Activated CD8-positive, alpha-beta T cell treated with anti-CD3 and anti-CD28 coated beads for 36 hours (primary cell): Measurements from ENCODE around the gene COX6B2. TPM values are rescaled to one million over a fixed set of nuclear protein-coding genes. Genes with fewer than 3 reads are reported as not detected.

Source experiments
- ATAC-seq: fragments of 200-7000 bp; cut with Tn5 transposase; one replicate; pipeline ENCODE4 v1.10.0; 2021; ENCODE audit warnings: mild to moderate bottlenecking, moderate library complexity
- CTCF ChIA-PET: fragments of 350-600 bp; sonication (Branson Sonifier 250); formaldehyde crosslinking; loops from one replicate; lab custom pipeline; 2021; ENCODE audit warnings: antibody characterized with exemption; lab: Charles Lee
- POLR2A ChIA-PET: fragments of 350-600 bp; sonication (Branson Sonifier 250); formaldehyde crosslinking; loops from one replicate; lab custom pipeline; 2021; ENCODE audit warnings: antibody characterized with exemption; lab: Charles Lee
- DNase-seq: peaks from one replicate; pipeline ENCODE4 v3.0.0-alpha.2; 2020
- H3K27ac Mint-ChIP-seq: one replicate; pipeline ENCODE4 v1.8.0; 2021; ENCODE audit warnings: mild to moderate bottlenecking, mixed read lengths
- H3K27me3 Mint-ChIP-seq: one replicate; pipeline ENCODE4 v1.8.0; 2021; ENCODE audit warnings: mixed read lengths
- H3K36me3 Mint-ChIP-seq: one replicate; pipeline ENCODE4 v1.8.0; 2021; ENCODE audit warnings: low read depth, mixed read lengths
- H3K4me1 Mint-ChIP-seq: one replicate; pipeline ENCODE4 v1.8.0; 2021; ENCODE audit warnings: low read depth, mixed read lengths
- H3K4me3 Mint-ChIP-seq: one replicate; pipeline ENCODE4 v1.8.0; 2021; ENCODE audit warnings: mild to moderate bottlenecking, moderate library complexity, mixed read lengths
- H3K9me3 Mint-ChIP-seq: one replicate; pipeline ENCODE4 v1.8.0; 2021; ENCODE audit warnings: mixed read lengths
- CTCF ChIP-seq: fragments of 200-600 bp; IDR thresholded peaks from one replicate; pipeline ENCODE4 v1.8.0; 2022; ENCODE audit warnings: antibody characterized with exemption, mild to moderate bottlenecking
- intact Hi-C: fragments of 100-400 bp; cut with micrococcal nuclease; formaldehyde crosslinking; loops from one replicate; pipeline ENCODE4 v1.10.0; 2022
- total RNA-seq, 2 experiments: library from RNA; stranded (reverse); gene quantifications; one replicate each; pipeline ENCODE4 v1.2.3, GENCODE V29; 2021

COX6B2 gene
- total RNA-seq, 2 experiments from 2014 or later = not detected

GRCh38 chr19:55369653-55370304 lies 15.3 kb upstream of the COX6B2 start:
- H3K36me3 Mint-ChIP-seq = no peaks in the 10 kb centered on the region
- CTCF ChIA-PET = no interaction called here
- POLR2A ChIA-PET = interaction anchor here (1.1 to 8.1 kb wide), 2 partner anchors 14 to 15 kb away, joined by 4 to 37 read pairs; partner anchors contain the start of genes COX6B2 and TMEM238
- H3K4me3 Mint-ChIP-seq = peak overlapping the region; percentile 57
- peaks cover 15% of the 10 kb centered on the region for H3K4me1 Mint-ChIP-seq
- H3K27ac Mint-ChIP-seq = no peak overlapping the region
- ATAC-seq (peak; percentile 62), DNase-seq (peak; percentile 66)
- H3K27me3 Mint-ChIP-seq = peaks cover 43% of the 10 kb centered on the region
- intact Hi-C loops = no loop called here
- no peak for TF ChIP-seq CTCF
- H3K9me3 Mint-ChIP-seq = no peaks in the 10 kb centered on the region

- TF ChIP-seq CTCF = no peak
Measured at GRCh38 chr19:55368701-55369563, 14.4 kb upstream of the COX6B2 start.

GRCh38 chr19:55368106-55368505 lies 13.6 kb upstream of the COX6B2 start:
- Mint-ChIP-seq H3K4me3 (no peak overlapping the region), H3K27ac (no peak overlapping the region), H3K4me1 (peaks cover 11% of the 10 kb centered on the region), H3K27me3 (peaks cover 38% of the 10 kb centered on the region), H3K9me3 (no peaks in the 10 kb centered on the region), H3K36me3 (no peaks in the 10 kb centered on the region)
- no peak for ATAC-seq
- intact Hi-C loops = no loop called here
- ChIA-PET CTCF (interaction anchor here (1.4 kb wide), 1 partner anchor 136 kb away, joined by 3 read pairs; no protein-coding TSS in a partner anchor), POLR2A (interaction anchor here (0.9 to 8.1 kb wide), 2 partner anchors 12 to 15 kb away, joined by 3 to 37 read pairs; partner anchors contain the start of gene TMEM238)
- no peak for TF ChIP-seq CTCF
- no peak for DNase-seq

More at GRCh38 chr19:55368701-55369563, 14.4 kb upstream of the COX6B2 start:
- Mint-ChIP-seq H3K27ac (no peak overlapping the region), H3K4me1 (peaks cover 15% of the 10 kb centered on the region), H3K36me3 (no peaks in the 10 kb centered on the region), H3K27me3 (peaks cover 42% of the 10 kb centered on the region), H3K9me3 (no peaks in the 10 kb centered on the region), H3K4me3 (no peak overlapping the region)
- ChIA-PET POLR2A (interaction anchor here (1.1 to 8.1 kb wide), 2 partner anchors 14 kb away, joined by 4 to 37 read pairs; partner anchors contain the start of genes COX6B2 and TMEM238), CTCF (interaction anchor here (1.4 kb wide), 1 partner anchor 135 kb away, joined by 3 read pairs; no protein-coding TSS in a partner anchor)
- peak; percentile 50 for DNase-seq
- peak; percentile 48 for ATAC-seq
- intact Hi-C loops = no loop called here

GRCh38 chr19:55366790-55367189 lies 12.3 kb upstream of the COX6B2 start:
- TF ChIP-seq CTCF = no peak
- intact Hi-C loops = no loop called here

More at GRCh38 chr19:55366790-55367189, 12.3 kb upstream of the COX6B2 start:
- ATAC-seq (no peak), DNase-seq (no peak)
- ChIA-PET CTCF (interaction anchor here (0.5 to 1.0 kb wide), 2 partner anchors 28 to 225 kb away, joined by 3 read pairs; no protein-coding TSS in a partner anchor), POLR2A (no interaction called here)
- H3K4me1 Mint-ChIP-seq = peaks cover 5% of the 10 kb centered on the region
- H3K4me3 Mint-ChIP-seq = no peak overlapping the region
- no peaks in the 10 kb centered on the region for H3K9me3 Mint-ChIP-seq
- H3K36me3 Mint-ChIP-seq = no peaks in the 10 kb centered on the region
- H3K27me3 Mint-ChIP-seq = peaks cover 30% of the 10 kb centered on the region
- H3K27ac Mint-ChIP-seq = no peak overlapping the region
